DMS 273 treated with DMSO at 0.1 percent for 48 hours (cell line): Measurements from ENCODE around the gene TSPAN14.
"Not testable (repeated sequence)": the region's sequence is repeated elsewhere in the genome, so short reads cannot be mapped to it uniquely, and the experiment has no call there.

Source experiments
- DNase-seq: peaks from one replicate; lab custom pipeline; 2025; lab: John Stamatoyannopoulos, UW

The TSPAN14 gene

DNA sequence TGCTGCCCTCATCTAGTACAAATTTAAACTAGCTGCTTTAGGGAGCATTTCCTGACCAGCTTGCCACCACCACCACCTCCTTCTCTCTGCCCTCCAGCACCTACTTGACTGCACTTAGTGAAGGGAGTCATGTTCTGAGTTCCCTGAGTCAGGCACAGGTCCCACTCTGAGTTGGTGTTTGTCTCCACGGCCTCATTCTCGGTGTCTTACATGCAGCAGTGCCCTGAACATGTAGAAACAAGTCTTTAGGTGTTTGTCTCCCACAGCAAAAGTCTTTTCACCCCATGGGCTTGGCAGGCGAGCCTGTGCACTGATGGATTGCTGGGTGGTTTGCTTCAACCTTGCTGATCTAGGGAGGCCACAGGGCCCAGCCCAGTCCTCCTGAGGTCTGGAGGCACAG, 16.9 kb downstream of the TSPAN14 start:
- DNase-seq = no peak

- no peak for DNase-seq
Observed at GRCh38 chr10:80471715-80472233, 17.7 kb downstream of the TSPAN14 start.

- DNase-seq = no peak
Observed at GRCh38 chr10:80472234-80473095, 18.4 kb downstream of the TSPAN14 start.

DNA sequence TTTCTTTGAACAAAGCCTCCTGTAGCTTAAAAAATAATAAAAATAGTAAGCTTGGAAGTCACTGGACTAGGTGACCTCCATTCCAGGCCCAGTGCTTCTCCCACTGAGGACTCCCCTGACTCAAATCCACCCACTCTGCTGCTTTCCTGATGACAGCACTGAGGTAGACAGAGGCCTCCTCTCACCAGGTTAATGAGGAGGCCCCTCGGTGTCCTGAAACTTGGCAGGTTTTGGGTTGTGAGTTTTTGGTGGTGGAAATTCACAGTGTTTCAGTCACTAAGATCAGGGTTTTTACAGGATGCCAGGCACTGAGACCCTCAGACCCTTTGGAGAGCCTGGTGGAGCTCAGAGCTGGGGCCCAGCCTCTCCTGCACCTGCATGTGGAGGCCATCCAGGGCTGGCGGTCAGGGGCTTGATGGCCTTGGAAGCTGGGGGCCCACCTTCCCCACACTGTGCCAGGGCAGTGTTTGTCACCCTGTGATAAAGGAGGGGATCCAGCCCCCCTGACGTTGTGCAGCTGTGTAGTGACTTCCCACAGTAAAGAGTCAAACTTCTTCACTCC, 19.1 kb downstream of the TSPAN14 start:
- no peak for DNase-seq

- no peak for DNase-seq
Observed at GRCh38 chr10:80473692-80474596, 19.8 kb downstream of the TSPAN14 start.

- DNase-seq = no peak
Observed at GRCh38 chr10:80474597-80474910, 20.4 kb downstream of the TSPAN14 start.

- no peak for DNase-seq
Observed at GRCh38 chr10:80474941-80475340, 20.8 kb downstream of the TSPAN14 start.

GRCh38 chr10:80475641-80476040, 21.5 kb downstream of the TSPAN14 start:
- not testable (repeated sequence) for DNase-seq

DNA sequence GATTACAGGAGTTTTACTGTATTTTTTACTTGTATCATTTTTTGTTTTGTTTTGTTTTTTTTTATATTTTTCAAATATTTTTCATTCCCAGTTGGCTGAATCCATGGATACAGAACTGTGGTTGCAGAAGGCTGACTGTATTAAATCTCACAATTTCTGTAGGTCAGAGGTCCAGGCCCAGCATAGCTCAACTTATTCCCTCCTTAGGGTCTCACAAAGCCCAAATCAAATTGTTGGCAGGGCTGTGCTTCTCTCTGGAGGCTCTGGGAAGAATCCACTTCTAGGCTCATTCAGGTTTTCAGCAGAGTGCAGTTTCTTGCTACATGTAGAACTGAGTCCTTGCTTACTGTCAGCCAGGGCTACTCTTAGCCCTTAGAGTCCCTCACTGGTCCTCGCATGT, 22.6 kb downstream of the TSPAN14 start:
- DNase-seq = no peak

DNA sequence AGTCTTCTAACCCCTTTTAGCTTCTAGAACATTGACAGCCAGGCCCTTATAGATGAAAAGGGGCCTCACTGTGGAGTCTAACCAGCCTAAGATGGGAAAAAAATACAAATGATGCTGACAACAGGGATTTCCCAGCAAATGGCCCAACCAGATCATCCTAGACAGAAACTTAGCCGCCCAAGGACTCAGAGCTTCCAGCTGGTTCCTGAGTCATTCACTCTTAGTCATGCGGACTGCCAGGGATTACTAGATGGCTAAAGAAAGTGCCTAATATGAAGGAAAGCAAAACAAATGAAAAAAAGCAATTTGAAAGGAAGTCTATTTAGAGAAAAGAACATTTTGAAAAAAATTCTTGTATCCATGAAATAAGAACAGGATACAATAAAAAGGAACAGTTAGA, 23.7 kb downstream of the TSPAN14 start:
- no peak for DNase-seq

- not testable (repeated sequence) for DNase-seq
Observed at GRCh38 chr10:80480373-80480772, 26.3 kb downstream of the TSPAN14 start.

GRCh38 chr10:80480852-80481251, 26.7 kb downstream of the TSPAN14 start:
- DNase-seq = no peak

DNA sequence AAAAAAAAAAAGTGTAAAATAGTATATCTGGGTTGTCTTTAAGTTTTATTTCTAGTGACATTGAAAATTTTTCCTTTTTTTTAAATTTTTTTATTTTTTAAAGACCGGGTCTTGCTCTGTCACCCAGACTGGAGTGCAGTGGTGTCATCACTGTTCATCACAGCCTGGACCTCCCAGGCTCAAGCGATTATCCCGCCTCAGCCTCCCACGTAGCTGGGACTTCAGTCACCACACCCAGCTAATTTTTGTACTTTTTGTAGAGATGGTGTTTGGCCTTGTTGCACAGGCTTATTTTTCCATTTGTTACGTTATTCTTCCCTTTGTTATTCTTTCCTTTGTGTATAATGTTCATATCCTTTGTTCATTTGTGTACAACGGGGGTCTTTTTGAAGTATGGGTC, 30.1 kb downstream of the TSPAN14 start:
- DNase-seq = no peak

DNA sequence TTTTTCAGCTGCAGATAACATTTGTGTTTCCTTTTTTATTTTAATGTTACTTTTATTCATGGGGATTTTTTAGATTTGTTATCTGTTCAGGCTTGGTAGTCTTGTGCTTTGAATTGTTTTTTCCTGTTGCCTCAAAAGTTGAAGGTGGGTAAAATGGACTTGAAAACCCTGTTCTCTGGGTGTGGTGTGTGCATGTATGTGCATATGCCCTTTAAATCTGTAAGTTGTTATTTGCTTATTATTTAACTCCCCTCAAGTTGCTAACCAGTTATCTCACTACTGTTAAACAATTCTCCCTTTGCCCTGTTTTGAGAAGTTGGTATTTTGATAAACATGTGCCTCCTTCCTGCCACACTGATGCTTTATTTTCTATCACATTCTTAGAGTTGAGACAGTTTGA, 30.6 kb downstream of the TSPAN14 start:
- no peak for DNase-seq

DNA sequence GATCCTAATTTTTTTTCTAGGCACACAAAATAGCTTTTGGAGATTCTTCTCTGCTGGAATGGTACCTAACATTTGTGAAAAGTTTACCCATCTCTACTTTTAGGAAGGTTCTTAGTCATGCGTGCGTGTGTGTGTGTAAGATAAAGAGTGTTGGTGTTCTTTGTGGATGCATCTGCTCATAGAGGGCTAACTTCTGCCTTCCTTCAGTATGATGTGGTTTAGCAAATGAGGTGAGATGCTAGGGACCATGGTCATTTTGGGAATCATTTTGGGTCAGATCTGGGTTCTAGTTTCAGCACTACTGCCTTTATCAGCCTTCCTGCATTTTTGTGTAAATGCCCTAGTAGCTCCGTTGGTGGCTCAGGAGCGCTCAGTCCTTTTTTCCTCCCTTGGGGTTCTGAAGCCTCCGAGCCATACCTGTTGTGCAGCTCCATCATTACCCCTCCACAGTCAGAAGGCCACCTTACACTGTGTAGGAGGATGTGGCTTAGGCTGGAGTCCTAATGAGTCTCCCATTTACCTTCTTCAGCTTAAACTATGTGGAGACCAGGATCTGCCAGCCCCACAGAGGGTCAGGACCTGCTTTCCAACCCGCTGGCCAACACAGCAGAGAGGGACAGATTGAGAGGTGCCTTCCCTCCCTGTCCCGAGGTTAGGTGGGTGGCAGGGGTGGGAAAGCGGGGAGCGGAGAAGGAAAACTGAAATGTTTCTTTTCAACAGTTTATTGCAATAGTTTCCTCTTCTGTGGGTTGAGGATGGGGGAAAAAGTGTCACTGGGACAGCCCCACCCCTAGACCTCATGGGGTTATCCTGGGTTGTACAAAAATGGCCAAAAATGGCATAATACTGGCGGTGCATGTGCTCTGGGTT, 31.2 kb downstream of the TSPAN14 start:
- DNase-seq = no peak

- no peak for DNase-seq
Observed at GRCh38 chr10:80485946-80486764, 32.0 kb downstream of the TSPAN14 start.

DNA sequence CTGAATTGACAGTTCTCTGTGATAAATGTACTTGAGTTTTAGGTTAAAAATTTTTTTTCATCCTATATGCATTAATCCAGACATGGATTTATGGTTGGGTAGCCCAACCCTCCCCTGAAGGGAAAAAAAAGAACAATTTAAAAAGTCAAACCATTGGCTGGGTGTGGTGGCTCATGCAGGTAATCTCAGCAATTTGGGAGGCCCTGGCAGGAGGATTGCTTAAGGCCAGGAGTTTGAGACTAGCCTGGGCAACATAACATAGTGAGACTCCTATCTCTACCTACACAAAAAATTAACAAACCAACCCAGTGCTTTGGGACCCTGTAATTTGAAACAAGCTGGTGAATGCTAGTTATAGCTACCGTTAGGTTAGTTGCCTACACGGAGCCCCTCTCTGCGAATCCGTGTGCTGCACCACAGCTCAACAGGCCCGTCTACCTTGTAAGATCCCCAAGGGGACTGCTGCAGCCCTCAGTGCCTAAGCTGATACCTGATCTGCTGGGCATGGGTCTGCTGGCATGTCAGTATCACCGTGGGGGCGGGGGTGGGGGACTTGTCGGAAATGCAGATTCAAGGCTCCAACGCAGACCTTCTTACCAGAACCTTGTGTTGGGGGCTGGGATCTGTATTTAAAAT, 32.8 kb downstream of the TSPAN14 start:
- DNase-seq = no peak

GRCh38 chr10:80487421-80487785, 33.3 kb downstream of the TSPAN14 start:
- no peak for DNase-seq

DNA sequence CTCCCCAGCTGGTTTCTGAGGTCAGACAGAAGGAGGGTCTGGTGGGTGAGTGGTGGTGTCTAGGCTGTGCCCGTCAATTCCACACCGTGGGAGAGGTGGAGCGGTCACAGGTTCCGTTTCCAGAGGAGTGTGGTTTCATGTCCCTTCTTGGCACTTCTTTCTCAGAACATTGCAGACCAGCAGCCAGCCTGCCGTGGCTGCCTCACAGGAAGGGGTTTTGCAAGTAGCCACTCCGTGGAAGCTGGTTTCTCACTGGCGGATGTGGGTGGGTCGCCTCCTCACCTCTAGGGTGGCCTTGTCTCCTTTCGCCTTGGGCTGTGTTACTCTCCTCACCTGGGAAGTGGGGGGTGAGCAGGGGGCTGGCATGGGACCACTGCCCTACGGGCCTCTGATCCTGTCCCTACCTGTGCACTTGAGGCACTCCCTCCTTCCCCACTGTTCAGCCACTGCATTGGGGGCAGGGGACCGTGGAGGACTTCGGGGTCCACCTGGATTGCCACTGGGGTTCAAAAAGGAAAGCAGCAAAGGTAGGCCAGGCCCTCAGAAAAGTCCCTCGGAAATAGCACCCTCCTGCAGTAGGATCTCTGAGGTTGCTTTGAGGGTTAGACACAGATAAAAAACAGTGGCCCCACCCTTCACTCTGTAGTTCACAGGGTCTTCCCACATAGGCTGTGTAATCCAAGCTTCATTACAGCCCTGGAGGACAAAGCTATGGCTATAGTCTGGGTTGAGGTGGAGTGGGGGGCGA, 33.9 kb downstream of the TSPAN14 start:
- DNase-seq = no peak
